ENCODE results near the gene ZNF429. TPM values are rescaled to one million over a fixed set of nuclear protein-coding genes. Genes with fewer than 3 reads are reported as not detected.
"Not testable (repeated sequence)": the region's sequence is repeated elsewhere in the genome, so short reads cannot be mapped to it uniquely, and the experiment has no call there.

The ZNF429 gene
- total and polyA plus RNA-seq, 2 donors from 2014 or later = 8.3 to 21.3 TPM

- intact Hi-C loops (cut with DNase I) = no loop called here
- Histone ChIP-seq H3K4me3 (ENCODE audit: low read length in 3 of 3) (no peak overlapping the region), H3K9ac (ENCODE audit: low read length in 3 of 3) (no peak overlapping the region), H3K4me1 (ENCODE audit: control insufficient read depth in 2 of 3, insufficient read depth in 2 of 3, low read depth in 1 of 3, low read length in 3 of 3) (no peaks in the 10 kb centered on the region), H3K9me3 (ENCODE audit: control insufficient read depth in 2 of 3, insufficient read depth in 1 of 3, low read length in 3 of 3) (no peaks in the 10 kb centered on the region), H3K27me3 (ENCODE audit: control insufficient read depth, insufficient read depth, low read length) (no peaks in the 10 kb centered on the region), H3K36me3 (ENCODE audit: control insufficient read depth in 2 of 3, insufficient read depth in 3 of 3, low read length in 3 of 3) (no peaks in the 10 kb centered on the region), H3K27ac (ENCODE audit: low read depth in 2 of 2, low read length in 2 of 2) (no peak overlapping the region)
- TF ChIP-seq CTCF (IDR thresholded peaks at IDR 0.05; ENCODE audit: borderline replicate concordance, extremely low read depth, insufficient read depth) = no peak
- DNase-seq = no peak
- no peak for FAIRE-seq
These were observed 6.8 kb upstream of the ZNF429 start for GRCh38 chr19:21498651-21499050.

GRCh38 chr19:21508198-21508597 is 2.8 kb downstream of the ZNF429 start:
- no peak for FAIRE-seq
- no peak overlapping the region for H3K4me3 ChIP-seq (ENCODE audit: low read length in 3 of 3)

GRCh38 chr19:21511058-21511457 is 5.7 kb downstream of the ZNF429 start:
- H3K9me3 ChIP-seq (ENCODE audit: control insufficient read depth in 2 of 3, insufficient read depth in 1 of 3, low read length in 3 of 3); intact Hi-C loops (cut with DNase I); FAIRE-seq: not testable (repeated sequence)

More at GRCh38 chr19:21508198-21508597, 2.8 kb downstream of the ZNF429 start:
- intact Hi-C loops (cut with DNase I) = no loop called here
- Histone ChIP-seq H3K36me3 (ENCODE audit: control insufficient read depth in 2 of 3, insufficient read depth in 3 of 3, low read length in 3 of 3) (no peaks in the 10 kb centered on the region), H3K4me1 (ENCODE audit: control insufficient read depth in 2 of 3, insufficient read depth in 2 of 3, low read depth in 1 of 3, low read length in 3 of 3) (peaks cover 2 to 7% (median 3%) of the 10 kb centered on the region in 3 donors), H3K9me3 (ENCODE audit: control insufficient read depth in 2 of 3, insufficient read depth in 1 of 3, low read length in 3 of 3) (no peaks in the 10 kb centered on the region), H3K9ac (ENCODE audit: low read length in 3 of 3) (no peak overlapping the region), H3K27me3 (ENCODE audit: control insufficient read depth, insufficient read depth, low read length) (no peaks in the 10 kb centered on the region), H3K27ac (ENCODE audit: low read depth in 2 of 2, low read length in 2 of 2) (no peak overlapping the region)
- no peak for DNase-seq
- TF ChIP-seq CTCF (IDR thresholded peaks at IDR 0.05; ENCODE audit: borderline replicate concordance, extremely low read depth, insufficient read depth) = no peak

GRCh38 chr19:21512609-21513008 is 7.2 kb downstream of the ZNF429 start:
- H3K9ac ChIP-seq (ENCODE audit: low read length in 3 of 3); intact Hi-C loops (cut with DNase I); FAIRE-seq; H3K9me3 ChIP-seq (ENCODE audit: control insufficient read depth in 2 of 3, insufficient read depth in 1 of 3, low read length in 3 of 3); H3K4me3 ChIP-seq (ENCODE audit: low read length in 3 of 3); H3K4me1 ChIP-seq (ENCODE audit: control insufficient read depth in 2 of 3, insufficient read depth in 2 of 3, low read depth in 1 of 3, low read length in 3 of 3); H3K36me3 ChIP-seq (ENCODE audit: control insufficient read depth in 2 of 3, insufficient read depth in 3 of 3, low read length in 3 of 3); DNase-seq; H3K27ac ChIP-seq (ENCODE audit: low read depth in 2 of 2, low read length in 2 of 2); H3K27me3 ChIP-seq (ENCODE audit: control insufficient read depth, insufficient read depth, low read length): not testable (repeated sequence)

More at GRCh38 chr19:21511058-21511457, 5.7 kb downstream of the ZNF429 start:
- H3K27ac ChIP-seq (ENCODE audit: low read depth in 2 of 2, low read length in 2 of 2); H3K9ac ChIP-seq (ENCODE audit: low read length in 3 of 3); H3K4me3 ChIP-seq (ENCODE audit: low read length in 3 of 3); H3K36me3 ChIP-seq (ENCODE audit: control insufficient read depth in 2 of 3, insufficient read depth in 3 of 3, low read length in 3 of 3); H3K27me3 ChIP-seq (ENCODE audit: control insufficient read depth, insufficient read depth, low read length); DNase-seq; H3K4me1 ChIP-seq (ENCODE audit: control insufficient read depth in 2 of 3, insufficient read depth in 2 of 3, low read depth in 1 of 3, low read length in 3 of 3): not testable (repeated sequence)

- H3K27me3 ChIP-seq (ENCODE audit: control insufficient read depth, insufficient read depth, low read length) = no peaks in the 10 kb centered on the region
- no peak overlapping the region for H3K9ac ChIP-seq (ENCODE audit: low read length in 3 of 3)
- no peaks in the 10 kb centered on the region for H3K36me3 ChIP-seq (ENCODE audit: control insufficient read depth in 2 of 3, insufficient read depth in 3 of 3, low read length in 3 of 3)
- H3K4me3 ChIP-seq (ENCODE audit: low read length in 3 of 3) = no peak overlapping the region
- no peaks in the 10 kb centered on the region for H3K9me3 ChIP-seq (ENCODE audit: control insufficient read depth in 2 of 3, insufficient read depth in 1 of 3, low read length in 3 of 3)
- DNase-seq = no peak
- intact Hi-C loops (cut with DNase I) = no loop called here
- FAIRE-seq = no peak
- H3K4me1 ChIP-seq (ENCODE audit: control insufficient read depth in 2 of 3, insufficient read depth in 2 of 3, low read depth in 1 of 3, low read length in 3 of 3) = no peaks in the 10 kb centered on the region
- TF ChIP-seq CTCF (IDR thresholded peaks at IDR 0.05; ENCODE audit: borderline replicate concordance, extremely low read depth, insufficient read depth) = no peak
- H3K27ac ChIP-seq (ENCODE audit: low read depth in 2 of 2, low read length in 2 of 2) = no peak overlapping the region
These were observed 8.2 kb downstream of the ZNF429 start for GRCh38 chr19:21513651-21514050.

Measured in kidney (tissue), 14 donors.